Spleen (tissue), 11 donors: ENCODE measurements around the gene ROBO1. TPM values are rescaled to one million over a fixed set of nuclear protein-coding genes. Genes with fewer than 3 reads are reported as not detected.

Source experiments
- DNase-seq: peaks from one replicate; pipeline ENCODE4 v3.0.0-alpha.2; 2020
- H3K27ac ChIP-seq, 8 donors: fragments of 200-600 bp; sonication (generic) in 7 of 8; 1 replicate in 4 of 8; 2 replicates in 4 of 8; pipeline versions ENCODE4 v1.5.0 to v1.8.0; 2016 to 2021; ENCODE audit warnings: inconsistent platforms in 4 of 8, mild to moderate bottlenecking in 4 of 8, moderate library complexity in 1 of 8
- H3K27me3 ChIP-seq, 7 donors: fragments of 200-600 bp; sonication (generic) in 6 of 7; replicated peaks in 1 of 7; 1 replicate in 4 of 7; 2 replicates in 3 of 7; pipeline versions ENCODE4 v1.5.0 to v1.8.0; 2016 to 2021; ENCODE audit warnings: inconsistent platforms in 3 of 7, mild to moderate bottlenecking in 1 of 7
- H3K36me3 ChIP-seq, 6 donors: fragments of 200-600 bp; sonication (generic) in 5 of 6; 1 replicate in 4 of 6; 2 replicates in 2 of 6; pipeline versions ENCODE4 v1.5.0 to v1.8.0; 2016 to 2021; ENCODE audit warnings: inconsistent platforms in 2 of 6
- H3K4me1 ChIP-seq, 6 donors: fragments of 200-600 bp; sonication (generic) in 5 of 6; 1 replicate in 3 of 6; 2 replicates in 3 of 6; pipeline versions ENCODE4 v1.5.0 to v1.8.0; 2016 to 2021; ENCODE audit warnings: inconsistent platforms in 3 of 6
- H3K4me3 ChIP-seq, 8 donors: fragments of 200-600 bp; sonication (generic) in 7 of 8; 1 replicate in 4 of 8; 2 replicates in 4 of 8; pipeline versions ENCODE4 v1.5.0 to v1.8.0; 2016 to 2021; ENCODE audit warnings: inconsistent platforms in 4 of 8, mild to moderate bottlenecking in 4 of 8, moderate library complexity in 2 of 8
- H3K9me3 ChIP-seq, 8 donors: fragments of 200-600 bp; sonication (generic) in 7 of 8; 1 replicate in 4 of 8; 2 replicates in 4 of 8; pipeline versions ENCODE4 v1.5.0 to v1.8.0; 2016 to 2021; ENCODE audit warnings: inconsistent platforms in 4 of 8
- CTCF ChIP-seq, 11 experiments: fragments of 200-600 bp in 7 of 11; fragments of 450-650 bp in 4 of 11; sonication (generic) in 4 of 11; IDR thresholded peaks in 8 of 11; conservative IDR thresholded peaks in 3 of 11; 1 replicate in 7 of 11; 2 replicates in 4 of 11; pipeline versions ENCODE4 v1.4.0 to v1.8.0; 2016 to 2021; ENCODE audit warnings: antibody characterized with exemption in 11 of 11, inconsistent platforms in 4 of 11, mild to moderate bottlenecking in 1 of 11
- POLR2A ChIP-seq, 3 donors: fragments of 450-650 bp; IDR thresholded peaks; one replicate each; pipeline ENCODE4 v1.5.1; 2017; ENCODE audit warnings: antibody characterized with exemption in 3 of 3, mild to moderate bottlenecking in 1 of 3
- POLR2AphosphoS5 ChIP-seq, 3 donors: sonication (generic); formaldehyde crosslinking; IDR thresholded peaks; one replicate each; pipeline ENCODE4 v1.5.1; 2017; ENCODE audit warnings: antibody characterized with exemption in 3 of 3
- WGBS, 5 donors: extraction: QIAGEN DNeasy Blood & Tissue Kit in 3 of 5; methylation state at CpG; one replicate each; pipeline versions ENCODE4 v1.1.5 to v1.1.7; 2013 to 2018; 5-methylcytosine and 5-hydroxymethylcytosine counted together
- intact Hi-C: fragments of 100-400 bp; cut with DNase I; formaldehyde crosslinking; loops from one replicate; pipeline ENCODE4 v1.15.0; 2023; ENCODE audit warnings: low total_unique reads
- polyA plus RNA-seq, 3 donors: library from polyadenylated mRNA; stranded (reverse); fragments of 200-250 nt; gene quantifications; one replicate each; pipeline ENCODE4 v1.2.1, GENCODE V29; 2013
- total RNA-seq, 7 donors: library from RNA; depleted of rRNA in 3 of 7; stranded (reverse); fragments of >200 nt in 3 of 7; fragmentation: NEBNext Ultra II Directional in 4 of 7; extraction: Animal tissue kit (Norgen Biotek cat#: 25700) in 4 of 7; gene quantifications; one replicate each; pipeline versions ENCODE4 v1.1.0 to v1.2.1, GENCODE V29; 2016 to 2021
- donor health status: healthy with polysubstance abuse.
- donor health status: DM: no; HTN: no; CAD: no; lungs with moderate emphysema.
- donor health status: DM: no; HTN: no; CAD: no.
- donor health status: Bipolar disorder and iron deficiency.
- donor health status: healthy.
- donor health status: DM: no; HTN: no; CAD: no.
- donor health status: DM: yes; HTN: yes; CAD: no.

Gene ROBO1
- total and polyA plus RNA-seq, 10 donors: 3.4 to 37.3 (median 26.0) TPM

DNA sequence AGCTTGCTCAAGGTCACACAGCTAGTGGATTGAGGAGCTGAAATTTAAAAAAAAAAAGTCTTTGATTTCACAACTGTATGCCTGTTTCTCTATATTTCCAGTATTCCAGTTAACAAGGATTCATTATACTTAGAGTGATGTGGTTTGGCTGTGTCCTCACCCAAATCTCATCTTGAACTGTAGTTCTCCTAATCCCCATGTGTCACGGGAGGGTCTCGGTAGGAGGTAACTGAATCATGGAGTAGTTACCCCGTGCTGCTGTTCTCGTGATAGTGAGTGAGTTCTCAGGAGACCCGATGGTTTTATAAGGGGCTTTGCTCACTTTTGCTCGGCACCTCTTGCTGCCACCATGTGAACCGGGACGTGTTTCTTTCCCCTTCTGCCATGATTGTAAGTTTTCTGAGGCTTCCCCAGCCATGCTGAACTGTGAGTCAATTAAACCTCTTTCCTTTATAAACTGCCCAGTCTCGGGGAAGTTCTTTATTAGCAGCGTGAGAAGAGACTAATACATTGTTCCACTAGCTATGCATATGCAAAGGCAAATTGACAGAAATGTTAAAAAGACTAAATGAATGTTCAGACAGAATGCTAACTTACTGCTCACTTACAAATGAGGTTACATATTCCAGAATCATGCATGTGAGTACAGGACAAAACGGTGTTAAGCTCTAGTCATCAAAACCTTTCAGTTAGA, 1101.9 kb downstream of the ROBO1 start:
- intact Hi-C loops: no loop called here
- no peaks in the 10 kb centered on the region for H3K9me3 ChIP-seq
- no peak for TF ChIP-seq CTCF (IDR thresholded peaks at IDR 0.05 in 8 of 11, conservative IDR thresholded peaks at IDR 0.05 in 3 of 11)
- TF ChIP-seq POLR2A (IDR thresholded peaks at IDR 0.05): no peak
- TF ChIP-seq POLR2AphosphoS5 (IDR thresholded peaks at IDR 0.05): no peak
- peak; percentile 27 for DNase-seq
- no peak overlapping the region for H3K27ac ChIP-seq
- H3K4me3 ChIP-seq: no peak overlapping the region
- H3K27me3 ChIP-seq: no peaks in the 10 kb centered on the region
- H3K36me3 ChIP-seq: no peaks in the 10 kb centered on the region
- 84 to 93% (median 92%) methylated on average over 11 of the region's 11 CpGs for WGBS, 5 donors
- no peaks in the 10 kb centered on the region for H3K4me1 ChIP-seq

DNA sequence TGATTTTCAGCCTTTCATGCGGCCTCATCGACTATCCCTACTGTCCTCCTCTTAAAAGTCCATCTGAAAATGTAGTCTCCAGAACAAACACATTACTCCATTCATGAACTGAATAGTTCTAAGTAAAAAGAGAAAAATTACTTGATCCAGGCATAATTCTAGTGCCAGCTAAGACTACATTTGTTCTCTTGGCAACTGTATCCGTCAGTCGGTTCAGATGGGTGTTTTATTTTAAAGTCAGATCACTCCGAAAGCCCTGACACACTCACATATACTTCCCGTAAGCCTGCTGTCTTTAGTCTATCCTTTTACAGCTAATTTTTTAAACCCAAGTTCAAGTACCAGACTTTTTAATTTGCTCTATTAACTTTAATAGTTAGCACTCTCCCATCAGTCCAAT, 1102.7 kb downstream of the ROBO1 start:
- Histone ChIP-seq H3K36me3 (no peaks in the 10 kb centered on the region), H3K9me3 (no peaks in the 10 kb centered on the region), H3K4me3 (no peak overlapping the region), H3K27ac (no peak overlapping the region), H3K4me1 (no peaks in the 10 kb centered on the region), H3K27me3 (no peaks in the 10 kb centered on the region)
- TF ChIP-seq CTCF (IDR thresholded peaks at IDR 0.05 in 8 of 11, conservative IDR thresholded peaks at IDR 0.05 in 3 of 11) (no peak), POLR2AphosphoS5 (IDR thresholded peaks at IDR 0.05) (no peak), POLR2A (IDR thresholded peaks at IDR 0.05) (no peak)
- no peak for DNase-seq
- intact Hi-C loops: no loop called here
- 87 to 93% (median 88%) methylated on average over 6 of the region's 6 CpGs for WGBS, 5 donors

DNA sequence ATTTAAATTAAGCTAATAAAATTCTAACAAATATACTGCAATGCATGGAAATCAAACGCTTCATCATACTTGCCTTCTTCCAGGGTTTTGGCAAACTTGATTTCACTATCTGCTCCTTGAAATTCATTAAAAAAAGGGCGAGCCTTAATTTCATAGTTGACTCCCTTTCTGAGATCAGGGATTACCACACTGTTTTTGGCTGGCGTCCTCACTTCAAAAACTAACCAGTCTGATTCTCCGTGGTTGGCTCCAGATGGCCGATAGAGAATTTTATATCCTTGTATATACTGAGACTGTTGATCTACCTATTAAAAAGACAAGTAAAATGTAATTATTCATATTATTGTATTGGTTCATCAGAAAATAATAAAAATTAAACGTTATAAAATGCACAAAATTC, 1106.8 kb downstream of the ROBO1 start:
- Histone ChIP-seq H3K4me1 (no peaks in the 10 kb centered on the region), H3K4me3 (no peak overlapping the region), H3K27me3 (no peaks in the 10 kb centered on the region), H3K27ac (no peak overlapping the region), H3K9me3 (no peaks in the 10 kb centered on the region), H3K36me3 (no peaks in the 10 kb centered on the region)
- no peak for TF ChIP-seq CTCF (IDR thresholded peaks at IDR 0.05 in 8 of 11, conservative IDR thresholded peaks at IDR 0.05 in 3 of 11)
- TF ChIP-seq POLR2AphosphoS5 (IDR thresholded peaks at IDR 0.05): no peak
- TF ChIP-seq POLR2A (IDR thresholded peaks at IDR 0.05): no peak
- no peak for DNase-seq
- 70 to 79% (median 76%) methylated on average over 6 of the region's 6 CpGs for WGBS, 5 donors
- intact Hi-C loops: loop anchor here (5.0 kb wide), 1 partner anchor 371 kb away; no protein-coding TSS in a partner anchor

DNA sequence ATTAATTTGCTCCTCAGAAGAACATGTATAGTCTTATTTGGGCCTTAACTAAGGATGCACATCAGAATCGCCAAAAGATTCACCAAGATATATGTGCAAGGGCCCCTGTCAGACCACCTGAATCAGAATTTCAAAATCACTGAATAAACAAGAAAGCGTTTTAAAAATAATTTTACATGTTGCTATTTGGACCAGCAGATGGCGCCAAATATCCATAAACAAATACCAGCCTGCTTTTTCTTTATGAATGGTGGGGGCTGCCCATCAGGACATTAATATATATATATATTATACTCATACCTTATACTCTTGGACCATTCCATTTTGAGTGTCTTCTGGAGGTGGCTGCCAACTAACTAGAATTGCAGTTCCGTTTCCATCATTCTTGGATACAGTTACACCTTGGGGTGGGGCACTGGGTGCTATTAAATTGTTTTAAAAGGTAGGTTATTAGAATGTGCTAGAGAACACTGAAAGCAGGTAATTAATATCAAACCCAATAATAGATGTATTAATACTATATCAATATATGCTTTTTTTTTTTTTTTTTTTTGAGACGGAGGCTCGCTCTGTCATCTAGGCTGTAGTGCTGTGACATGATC, 1108.3 kb downstream of the ROBO1 start:
- Histone ChIP-seq H3K4me3 (no peak overlapping the region), H3K9me3 (no peaks in the 10 kb centered on the region), H3K27me3 (no peaks in the 10 kb centered on the region), H3K27ac (no peak overlapping the region), H3K36me3 (no peaks in the 10 kb centered on the region), H3K4me1 (no peaks in the 10 kb centered on the region)
- TF ChIP-seq POLR2AphosphoS5 (IDR thresholded peaks at IDR 0.05) (no peak), CTCF (IDR thresholded peaks at IDR 0.05 in 8 of 11, conservative IDR thresholded peaks at IDR 0.05 in 3 of 11) (peak in 7 of 11 experiments; percentile 28 to 60 (median 41))
- no peak for DNase-seq
- 49 to 58% (median 51%) methylated on average over 6 of the region's 6 CpGs for WGBS, 5 donors
- intact Hi-C loops: no loop called here
